ENCODE measurements around the gene IFFO2.

GRCh38 chr1:18882486-18882885 lies 74.0 kb downstream of the IFFO2 start:
- TF ChIP-seq CTCF (IDR thresholded peaks at IDR 0.05) (no peak), EZH2 (IDR thresholded peaks at IDR 0.05; ENCODE audit: borderline replicate concordance, insufficient read depth, low read depth, low read length, poor library complexity, severe bottlenecking) (no peak)
